ENCODE measurements around the gene ALDH1B1.
"Not testable (repeated sequence)": the region's sequence is repeated elsewhere in the genome, so short reads cannot be mapped to it uniquely, and the experiment has no call there.

Gene ALDH1B1

GRCh38 chr9:38371495-38371894 lies 21.0 kb upstream of the ALDH1B1 start:
- Histone ChIP-seq H3K4me3 (ENCODE audit: low read length) (no peak overlapping the region), H3K36me3 (ENCODE audit: insufficient read depth, low read length) (no peaks in the 10 kb centered on the region), H3K9me3 (ENCODE audit: low read length) (no peaks in the 10 kb centered on the region), H3K27me3 (ENCODE audit: insufficient read depth, low read length) (no peaks in the 10 kb centered on the region), H3K4me1 (ENCODE audit: insufficient read depth, low read length) (peaks cover 17% of the 10 kb centered on the region), H2AFZ (ENCODE audit: low read depth, low read length) (no peak overlapping the region)

GRCh38 chr9:38372762-38373619 lies 19.5 kb upstream of the ALDH1B1 start:
- Histone ChIP-seq H3K36me3 (ENCODE audit: insufficient read depth, low read length) (no peaks in the 10 kb centered on the region), H3K9me3 (ENCODE audit: low read length) (no peaks in the 10 kb centered on the region), H2AFZ (ENCODE audit: low read depth, low read length) (no peak overlapping the region), H3K4me3 (ENCODE audit: low read length) (no peak overlapping the region), H3K27me3 (ENCODE audit: insufficient read depth, low read length) (no peaks in the 10 kb centered on the region), H3K4me1 (ENCODE audit: insufficient read depth, low read length) (peaks cover 20% of the 10 kb centered on the region)

- H3K36me3 ChIP-seq (ENCODE audit: insufficient read depth, low read length): no peaks in the 10 kb centered on the region
- no peaks in the 10 kb centered on the region for H3K9me3 ChIP-seq (ENCODE audit: low read length)
- no peak overlapping the region for H3K4me3 ChIP-seq (ENCODE audit: low read length)
- no peak overlapping the region for H2AFZ ChIP-seq (ENCODE audit: low read depth, low read length)
- no peaks in the 10 kb centered on the region for H3K27me3 ChIP-seq (ENCODE audit: insufficient read depth, low read length)
- H3K4me1 ChIP-seq (ENCODE audit: insufficient read depth, low read length): peaks cover 20% of the 10 kb centered on the region
Observed at GRCh38 chr9:38373679-38374078, 18.8 kb upstream of the ALDH1B1 start.

- Histone ChIP-seq H2AFZ (ENCODE audit: low read depth, low read length) (no peak overlapping the region), H3K36me3 (ENCODE audit: insufficient read depth, low read length) (no peaks in the 10 kb centered on the region), H3K4me3 (ENCODE audit: low read length) (no peak overlapping the region), H3K27me3 (ENCODE audit: insufficient read depth, low read length) (no peaks in the 10 kb centered on the region), H3K9me3 (ENCODE audit: low read length) (no peaks in the 10 kb centered on the region), H3K4me1 (ENCODE audit: insufficient read depth, low read length) (peaks cover 20% of the 10 kb centered on the region)
Observed at GRCh38 chr9:38374847-38375571, 17.5 kb upstream of the ALDH1B1 start.

- Histone ChIP-seq H3K36me3 (ENCODE audit: insufficient read depth, low read length) (no peaks in the 10 kb centered on the region), H3K9me3 (ENCODE audit: low read length) (no peaks in the 10 kb centered on the region), H3K4me1 (ENCODE audit: insufficient read depth, low read length) (peaks cover 22% of the 10 kb centered on the region), H3K27me3 (ENCODE audit: insufficient read depth, low read length) (no peaks in the 10 kb centered on the region), H3K4me3 (ENCODE audit: low read length) (no peak overlapping the region), H2AFZ (ENCODE audit: low read depth, low read length) (no peak overlapping the region)
Observed at GRCh38 chr9:38375572-38375963, 16.9 kb upstream of the ALDH1B1 start.

- Histone ChIP-seq H3K4me3 (ENCODE audit: low read length) (no peak overlapping the region), H3K4me1 (ENCODE audit: insufficient read depth, low read length) (peaks cover 28% of the 10 kb centered on the region), H3K27me3 (ENCODE audit: insufficient read depth, low read length) (no peaks in the 10 kb centered on the region), H3K9me3 (ENCODE audit: low read length) (no peaks in the 10 kb centered on the region), H3K36me3 (ENCODE audit: insufficient read depth, low read length) (no peaks in the 10 kb centered on the region), H2AFZ (ENCODE audit: low read depth, low read length) (no peak overlapping the region)
Observed at GRCh38 chr9:38376021-38376670, 16.4 kb upstream of the ALDH1B1 start.

- not testable (repeated sequence) for H3K9me3 ChIP-seq (ENCODE audit: low read length); H3K4me3 ChIP-seq (ENCODE audit: low read length); H2AFZ ChIP-seq (ENCODE audit: low read depth, low read length); H3K27me3 ChIP-seq (ENCODE audit: insufficient read depth, low read length); H3K36me3 ChIP-seq (ENCODE audit: insufficient read depth, low read length)
- peaks cover 30% of the 10 kb centered on the region for H3K4me1 ChIP-seq (ENCODE audit: insufficient read depth, low read length)
Observed at GRCh38 chr9:38377336-38378083, 15.0 kb upstream of the ALDH1B1 start.

GRCh38 chr9:38380230-38380871 lies 12.2 kb upstream of the ALDH1B1 start:
- H3K4me1 ChIP-seq (ENCODE audit: insufficient read depth, low read length): peaks cover 24% of the 10 kb centered on the region
- no peak overlapping the region for H2AFZ ChIP-seq (ENCODE audit: low read depth, low read length)

GRCh38 chr9:38380872-38381534 lies 11.5 kb upstream of the ALDH1B1 start:
- Histone ChIP-seq H3K4me3 (ENCODE audit: low read length) (no peak overlapping the region), H2AFZ (ENCODE audit: low read depth, low read length) (peak overlapping the region; percentile 9), H3K27me3 (ENCODE audit: insufficient read depth, low read length) (no peaks in the 10 kb centered on the region), H3K4me1 (ENCODE audit: insufficient read depth, low read length) (peaks cover 18% of the 10 kb centered on the region), H3K36me3 (ENCODE audit: insufficient read depth, low read length) (no peaks in the 10 kb centered on the region), H3K9me3 (ENCODE audit: low read length) (peaks cover 5% of the 10 kb centered on the region)

More at GRCh38 chr9:38380230-38380871, 12.2 kb upstream of the ALDH1B1 start:
- no peaks in the 10 kb centered on the region for H3K36me3 ChIP-seq (ENCODE audit: insufficient read depth, low read length)
- H3K4me3 ChIP-seq (ENCODE audit: low read length): no peak overlapping the region
- no peaks in the 10 kb centered on the region for H3K27me3 ChIP-seq (ENCODE audit: insufficient read depth, low read length)
- H3K9me3 ChIP-seq (ENCODE audit: low read length): peaks cover 5% of the 10 kb centered on the region

GRCh38 chr9:38382141-38382540 lies 10.4 kb upstream of the ALDH1B1 start:
- Histone ChIP-seq H3K27me3 (ENCODE audit: insufficient read depth, low read length) (no peaks in the 10 kb centered on the region), H3K9me3 (ENCODE audit: low read length) (peaks cover 5% of the 10 kb centered on the region), H2AFZ (ENCODE audit: low read depth, low read length) (no peak overlapping the region), H3K36me3 (ENCODE audit: insufficient read depth, low read length) (no peaks in the 10 kb centered on the region), H3K4me3 (ENCODE audit: low read length) (no peak overlapping the region), H3K4me1 (ENCODE audit: insufficient read depth, low read length) (peaks cover 9% of the 10 kb centered on the region)

- H3K4me3 ChIP-seq (ENCODE audit: low read length): no peak overlapping the region
- H2AFZ ChIP-seq (ENCODE audit: low read depth, low read length): no peak overlapping the region
- peaks cover 12% of the 10 kb centered on the region for H3K4me1 ChIP-seq (ENCODE audit: insufficient read depth, low read length)
- H3K27me3 ChIP-seq (ENCODE audit: insufficient read depth, low read length): peaks cover 5% of the 10 kb centered on the region
- peaks cover 5% of the 10 kb centered on the region for H3K9me3 ChIP-seq (ENCODE audit: low read length)
- H3K36me3 ChIP-seq (ENCODE audit: insufficient read depth, low read length): no peaks in the 10 kb centered on the region
Observed at GRCh38 chr9:38384990-38385848, 7.3 kb upstream of the ALDH1B1 start.

Data from neuron (in vitro differentiated cells).